Spleen (tissue), 11 donors: Measurements from ENCODE around the gene PADI2. TPM values are rescaled to one million over a fixed set of nuclear protein-coding genes. Genes with fewer than 3 reads are reported as not detected.

ENCODE experiments used
- DNase-seq: peaks from one replicate; pipeline ENCODE4 v3.0.0-alpha.2; 2020
- H3K27ac ChIP-seq, 8 donors: fragments of 200-600 bp; sonication (generic) in 7 of 8; 1 replicate in 4 of 8; 2 replicates in 4 of 8; pipeline versions ENCODE4 v1.5.0 to v1.8.0; 2016 to 2021; ENCODE audit warnings: inconsistent platforms in 4 of 8, mild to moderate bottlenecking in 4 of 8, moderate library complexity in 1 of 8
- H3K27me3 ChIP-seq, 7 donors: fragments of 200-600 bp; sonication (generic) in 6 of 7; replicated peaks in 1 of 7; 1 replicate in 4 of 7; 2 replicates in 3 of 7; pipeline versions ENCODE4 v1.5.0 to v1.8.0; 2016 to 2021; ENCODE audit warnings: inconsistent platforms in 3 of 7, mild to moderate bottlenecking in 1 of 7
- H3K36me3 ChIP-seq, 6 donors: fragments of 200-600 bp; sonication (generic) in 5 of 6; 1 replicate in 4 of 6; 2 replicates in 2 of 6; pipeline versions ENCODE4 v1.5.0 to v1.8.0; 2016 to 2021; ENCODE audit warnings: inconsistent platforms in 2 of 6
- H3K4me1 ChIP-seq, 6 donors: fragments of 200-600 bp; sonication (generic) in 5 of 6; 1 replicate in 3 of 6; 2 replicates in 3 of 6; pipeline versions ENCODE4 v1.5.0 to v1.8.0; 2016 to 2021; ENCODE audit warnings: inconsistent platforms in 3 of 6
- H3K4me3 ChIP-seq, 8 donors: fragments of 200-600 bp; sonication (generic) in 7 of 8; 1 replicate in 4 of 8; 2 replicates in 4 of 8; pipeline versions ENCODE4 v1.5.0 to v1.8.0; 2016 to 2021; ENCODE audit warnings: inconsistent platforms in 4 of 8, mild to moderate bottlenecking in 4 of 8, moderate library complexity in 2 of 8
- H3K9me3 ChIP-seq, 8 donors: fragments of 200-600 bp; sonication (generic) in 7 of 8; 1 replicate in 4 of 8; 2 replicates in 4 of 8; pipeline versions ENCODE4 v1.5.0 to v1.8.0; 2016 to 2021; ENCODE audit warnings: inconsistent platforms in 4 of 8
- POLR2A ChIP-seq, 3 donors: fragments of 450-650 bp; IDR thresholded peaks; one replicate each; pipeline ENCODE4 v1.5.1; 2017; ENCODE audit warnings: antibody characterized with exemption in 3 of 3, mild to moderate bottlenecking in 1 of 3
- POLR2AphosphoS5 ChIP-seq, 3 donors: sonication (generic); formaldehyde crosslinking; IDR thresholded peaks; one replicate each; pipeline ENCODE4 v1.5.1; 2017; ENCODE audit warnings: antibody characterized with exemption in 3 of 3
- WGBS, 5 donors: extraction: QIAGEN DNeasy Blood & Tissue Kit in 3 of 5; methylation state at CpG; one replicate each; pipeline versions ENCODE4 v1.1.5 to v1.1.7; 2013 to 2018; 5-methylcytosine and 5-hydroxymethylcytosine counted together
- intact Hi-C: fragments of 100-400 bp; cut with DNase I; formaldehyde crosslinking; loops from one replicate; pipeline ENCODE4 v1.15.0; 2023; ENCODE audit warnings: low total_unique reads
- polyA plus RNA-seq, 3 donors: library from polyadenylated mRNA; stranded (reverse); fragments of 200-250 nt; gene quantifications; one replicate each; pipeline ENCODE4 v1.2.1, GENCODE V29; 2013
- total RNA-seq, 7 donors: library from RNA; depleted of rRNA in 3 of 7; stranded (reverse); fragments of >200 nt in 3 of 7; fragmentation: NEBNext Ultra II Directional in 4 of 7; extraction: Animal tissue kit (Norgen Biotek cat#: 25700) in 4 of 7; gene quantifications; one replicate each; pipeline versions ENCODE4 v1.1.0 to v1.2.1, GENCODE V29; 2016 to 2021
- TF ChIP-seq, protein P1 (sequence below), 11 experiments: fragments of 200-600 bp in 7 of 11; fragments of 450-650 bp in 4 of 11; sonication (generic) in 4 of 11; IDR thresholded peaks in 8 of 11; conservative IDR thresholded peaks in 3 of 11; 1 replicate in 7 of 11; 2 replicates in 4 of 11; pipeline versions ENCODE4 v1.4.0 to v1.8.0; 2016 to 2021; ENCODE audit warnings: antibody characterized with exemption in 11 of 11, inconsistent platforms in 4 of 11, mild to moderate bottlenecking in 1 of 11
- donor health status: healthy with polysubstance abuse.
- donor health status: DM: no; HTN: no; CAD: no; lungs with moderate emphysema.
- donor health status: DM: no; HTN: no; CAD: no.
- donor health status: Bipolar disorder and iron deficiency.
- donor health status: healthy.
- donor health status: DM: no; HTN: no; CAD: no.
- donor health status: DM: yes; HTN: yes; CAD: no.

Gene PADI2
- total and polyA plus RNA-seq, 10 donors: 0.50 to 63.6 (median 18.6) TPM

DNA sequence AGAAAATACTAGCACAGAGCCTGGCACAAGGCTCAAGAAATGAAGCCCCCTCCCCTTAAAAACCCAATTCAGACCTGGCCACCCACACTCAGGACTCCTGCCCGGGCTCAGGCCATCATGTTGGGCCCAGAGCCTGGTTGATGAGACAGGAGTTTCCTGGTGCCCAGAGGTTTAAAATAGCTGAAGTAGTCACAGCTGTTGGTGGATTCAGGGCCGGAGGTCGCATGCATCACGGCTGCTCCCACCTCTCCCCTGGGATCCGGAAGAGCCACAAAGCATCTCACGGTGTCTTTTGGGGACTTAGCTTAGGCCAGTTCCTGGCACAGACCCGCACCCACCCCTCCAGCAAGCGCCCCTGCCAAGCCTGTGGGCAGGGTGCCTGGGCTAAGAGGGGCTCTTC is 2.6 kb upstream of the PADI2 start:
- H3K4me1 ChIP-seq: peaks cover 5 to 73% (median 33%) of the 10 kb centered on the region in 6 donors
- no peaks in the 10 kb centered on the region for H3K9me3 ChIP-seq
- TF ChIP-seq, protein P1, sequence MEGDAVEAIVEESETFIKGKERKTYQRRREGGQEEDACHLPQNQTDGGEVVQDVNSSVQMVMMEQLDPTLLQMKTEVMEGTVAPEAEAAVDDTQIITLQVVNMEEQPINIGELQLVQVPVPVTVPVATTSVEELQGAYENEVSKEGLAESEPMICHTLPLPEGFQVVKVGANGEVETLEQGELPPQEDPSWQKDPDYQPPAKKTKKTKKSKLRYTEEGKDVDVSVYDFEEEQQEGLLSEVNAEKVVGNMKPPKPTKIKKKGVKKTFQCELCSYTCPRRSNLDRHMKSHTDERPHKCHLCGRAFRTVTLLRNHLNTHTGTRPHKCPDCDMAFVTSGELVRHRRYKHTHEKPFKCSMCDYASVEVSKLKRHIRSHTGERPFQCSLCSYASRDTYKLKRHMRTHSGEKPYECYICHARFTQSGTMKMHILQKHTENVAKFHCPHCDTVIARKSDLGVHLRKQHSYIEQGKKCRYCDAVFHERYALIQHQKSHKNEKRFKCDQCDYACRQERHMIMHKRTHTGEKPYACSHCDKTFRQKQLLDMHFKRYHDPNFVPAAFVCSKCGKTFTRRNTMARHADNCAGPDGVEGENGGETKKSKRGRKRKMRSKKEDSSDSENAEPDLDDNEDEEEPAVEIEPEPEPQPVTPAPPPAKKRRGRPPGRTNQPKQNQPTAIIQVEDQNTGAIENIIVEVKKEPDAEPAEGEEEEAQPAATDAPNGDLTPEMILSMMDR (IDR thresholded peaks at IDR 0.05 in 8 of 11, conservative IDR thresholded peaks at IDR 0.05 in 3 of 11): no peak
- TF ChIP-seq POLR2A (IDR thresholded peaks at IDR 0.05): no peak
- TF ChIP-seq POLR2AphosphoS5 (IDR thresholded peaks at IDR 0.05): no peak
- WGBS, 5 donors: 66 to 79% (median 75%) methylated on average over 4 to 8 of the region's 8 CpGs
- peak overlapping the region in 2 of 8 donors; percentile 1 to 55 for H3K27ac ChIP-seq
- H3K27me3 ChIP-seq: peaks cover 0 to 48% (median 23%) of the 10 kb centered on the region in 7 donors
- no peak overlapping the region for H3K4me3 ChIP-seq
- intact Hi-C loops: no loop called here
- no peaks in the 10 kb centered on the region for H3K36me3 ChIP-seq
- peak; percentile 65 for DNase-seq

DNA sequence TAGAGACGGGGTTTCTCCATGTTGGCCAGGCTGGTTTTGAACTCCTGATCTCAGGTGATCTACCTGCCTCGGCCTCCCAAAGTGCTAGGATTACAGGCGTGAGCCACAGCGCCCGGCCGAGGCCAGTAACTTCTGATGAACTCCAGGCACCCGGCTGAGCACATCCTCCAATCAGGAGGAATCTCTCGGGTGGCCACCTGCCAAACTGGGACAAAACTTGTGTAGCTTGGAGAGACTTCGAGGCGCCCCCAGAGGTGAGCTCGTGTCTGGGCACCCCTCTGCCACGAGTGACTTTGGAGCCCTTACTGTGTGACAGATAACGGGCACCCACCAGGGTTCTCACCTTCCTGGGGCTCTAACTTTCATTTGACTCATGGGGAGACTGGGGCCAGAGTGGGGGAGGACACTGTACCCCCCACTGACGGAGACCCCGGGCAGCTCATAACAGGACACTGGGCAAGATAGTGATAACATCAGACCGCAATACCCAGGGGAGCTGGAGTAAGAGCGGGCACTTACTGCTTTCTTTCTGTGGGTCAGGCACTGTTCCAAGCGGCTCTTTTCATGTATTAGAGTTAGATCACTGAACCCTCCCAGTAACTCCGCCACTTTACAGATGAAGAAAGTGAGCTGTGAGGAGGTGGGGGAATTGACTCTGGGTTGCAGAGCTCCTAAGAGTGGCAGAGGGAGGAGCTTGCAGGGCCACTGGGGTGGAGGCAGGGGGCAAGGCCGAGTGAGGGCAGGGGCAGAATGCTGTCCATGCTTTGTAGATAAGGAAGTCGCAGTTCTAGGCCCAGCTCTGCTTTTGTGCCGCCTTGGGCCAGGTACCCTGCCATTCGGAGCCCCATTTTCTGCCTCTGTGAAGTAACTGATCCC is 1.9 kb upstream of the PADI2 start:
- 70 to 87% (median 76%) methylated on average over 22 to 23 of the region's 23 CpGs for WGBS, 5 donors
- no peaks in the 10 kb centered on the region for H3K36me3 ChIP-seq
- peaks cover 5 to 71% (median 33%) of the 10 kb centered on the region in 6 donors for H3K4me1 ChIP-seq
- TF ChIP-seq POLR2AphosphoS5 (IDR thresholded peaks at IDR 0.05): no peak
- TF ChIP-seq POLR2A (IDR thresholded peaks at IDR 0.05): no peak
- TF ChIP-seq, protein P1 (IDR thresholded peaks at IDR 0.05 in 8 of 11, conservative IDR thresholded peaks at IDR 0.05 in 3 of 11): no peak
- no peaks in the 10 kb centered on the region for H3K9me3 ChIP-seq
- H3K27ac ChIP-seq: peak overlapping the region in 2 of 8 donors; percentile 1 to 55
- peak; percentile 73 for DNase-seq
- H3K27me3 ChIP-seq: peaks cover 0 to 55% (median 23%) of the 10 kb centered on the region in 7 donors
- intact Hi-C loops: no loop called here
- no peak overlapping the region for H3K4me3 ChIP-seq

DNA sequence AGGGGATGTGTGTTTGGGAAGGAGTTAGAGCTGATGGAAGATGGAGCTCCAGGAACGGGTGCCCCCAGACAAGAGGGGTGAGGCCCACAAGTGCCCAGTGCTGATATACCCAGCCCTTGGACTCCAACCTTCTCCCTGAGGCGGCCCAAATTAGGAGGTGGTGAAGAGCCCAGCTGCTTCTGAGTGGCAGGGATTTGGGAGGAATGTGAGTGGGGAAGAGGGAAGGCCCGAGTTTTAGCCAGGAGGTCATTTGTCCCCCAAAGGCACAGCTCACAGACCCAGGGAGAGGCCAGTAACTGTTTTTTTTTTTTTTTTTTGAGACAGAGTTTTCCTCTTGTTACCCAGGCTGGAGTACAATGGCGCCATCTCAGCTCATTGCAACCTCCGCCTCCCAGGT is 1.2 kb upstream of the PADI2 start:
- peak overlapping the region in 2 of 8 donors; percentile 80 to 94 for H3K27ac ChIP-seq
- 89 to 95% (median 91%) methylated on average over 5 of the region's 5 CpGs for WGBS, 5 donors
- no peaks in the 10 kb centered on the region for H3K9me3 ChIP-seq
- H3K4me3 ChIP-seq: peak overlapping the region in 1 of 8 donors; percentile 74
- intact Hi-C loops: no loop called here
- DNase-seq: peak; percentile 47
- peaks cover 0 to 57% (median 23%) of the 10 kb centered on the region in 7 donors for H3K27me3 ChIP-seq
- peaks cover 5 to 63% (median 26%) of the 10 kb centered on the region in 6 donors for H3K4me1 ChIP-seq
- no peaks in the 10 kb centered on the region for H3K36me3 ChIP-seq
- TF ChIP-seq POLR2AphosphoS5 (IDR thresholded peaks at IDR 0.05): no peak
- TF ChIP-seq, protein P1 (IDR thresholded peaks at IDR 0.05 in 8 of 11, conservative IDR thresholded peaks at IDR 0.05 in 3 of 11): no peak
- TF ChIP-seq POLR2A (IDR thresholded peaks at IDR 0.05): no peak
